ENCODE data around the gene SLC7A10. TPM values are rescaled to one million over a fixed set of nuclear protein-coding genes. Genes with fewer than 3 reads are reported as not detected.

SLC7A10 gene
- total RNA-seq, 2 donors from 2014 or later, result not detected

GRCh38 chr19:33201473-33201872, 24.2 kb downstream of the SLC7A10 start:
- Histone ChIP-seq H3K9me3 (no peaks in the 10 kb centered on the region), H3K4me1 (no peaks in the 10 kb centered on the region), H3K27me3 (no peaks in the 10 kb centered on the region), H3K27ac (no peak overlapping the region), H3K4me3 (no peak overlapping the region), H3K36me3 (no peaks in the 10 kb centered on the region), H3K9ac (ENCODE audit: low read depth in 2 of 2, low read length in 2 of 2) (no peak overlapping the region)
- intact Hi-C loops (cut with DNase I), result no loop called here
- DNase-seq, result no peak
- no peak for TF ChIP-seq CTCF (IDR thresholded peaks at IDR 0.05)

- no peaks in the 10 kb centered on the region for H3K36me3 ChIP-seq
- no peaks in the 10 kb centered on the region for H3K4me1 ChIP-seq
- H3K4me3 ChIP-seq, result no peak overlapping the region
- no peak for TF ChIP-seq CTCF (IDR thresholded peaks at IDR 0.05)
- no peak overlapping the region for H3K27ac ChIP-seq
- H3K9me3 ChIP-seq, result no peaks in the 10 kb centered on the region
- H3K27me3 ChIP-seq, result no peaks in the 10 kb centered on the region
- intact Hi-C loops (cut with DNase I), result no loop called here
- no peak overlapping the region for H3K9ac ChIP-seq (ENCODE audit: low read depth in 2 of 2, low read length in 2 of 2)
- no peak for DNase-seq
These were observed 26.0 kb downstream of the SLC7A10 start for GRCh38 chr19:33199441-33200265.

GRCh38 chr19:33198169-33198568, 27.5 kb downstream of the SLC7A10 start:
- Histone ChIP-seq H3K27me3 (no peaks in the 10 kb centered on the region), H3K36me3 (no peaks in the 10 kb centered on the region), H3K9me3 (no peaks in the 10 kb centered on the region), H3K27ac (no peak overlapping the region), H3K4me3 (no peak overlapping the region), H3K4me1 (no peaks in the 10 kb centered on the region), H3K9ac (ENCODE audit: low read depth in 2 of 2, low read length in 2 of 2) (no peak overlapping the region)
- no peak for TF ChIP-seq CTCF (IDR thresholded peaks at IDR 0.05)
- DNase-seq, result no peak
- intact Hi-C loops (cut with DNase I), result no loop called here

- H3K4me1 ChIP-seq, result no peaks in the 10 kb centered on the region
- H3K9me3 ChIP-seq, result no peaks in the 10 kb centered on the region
- no peak for DNase-seq
- H3K4me3 ChIP-seq, result no peak overlapping the region
- TF ChIP-seq CTCF (IDR thresholded peaks at IDR 0.05), result no peak
- H3K9ac ChIP-seq (ENCODE audit: low read depth in 2 of 2, low read length in 2 of 2), result no peak overlapping the region
- no peaks in the 10 kb centered on the region for H3K36me3 ChIP-seq
- H3K27ac ChIP-seq, result no peak overlapping the region
- H3K27me3 ChIP-seq, result no peaks in the 10 kb centered on the region
- intact Hi-C loops (cut with DNase I), result no loop called here
These were observed 28.1 kb downstream of the SLC7A10 start for GRCh38 chr19:33197591-33198000.

- Histone ChIP-seq H3K4me3 (no peak overlapping the region), H3K9ac (ENCODE audit: low read depth in 2 of 2, low read length in 2 of 2) (no peak overlapping the region), H3K9me3 (no peaks in the 10 kb centered on the region), H3K27ac (no peak overlapping the region), H3K4me1 (no peaks in the 10 kb centered on the region), H3K27me3 (no peaks in the 10 kb centered on the region), H3K36me3 (no peaks in the 10 kb centered on the region)
- no peak for TF ChIP-seq CTCF (IDR thresholded peaks at IDR 0.05)
- intact Hi-C loops (cut with DNase I), result no loop called here
- DNase-seq, result no peak
These were observed 29.0 kb downstream of the SLC7A10 start for GRCh38 chr19:33196446-33197193.
